Peyer's patch (tissue), 4 donors: ENCODE results near the gene ASIC5. TPM values are rescaled to one million over a fixed set of nuclear protein-coding genes. Genes with fewer than 3 reads are reported as not detected.

ENCODE experiments used
- DNase-seq, 3 donors: peaks; one replicate each; pipeline ENCODE4 v3.0.0-alpha.2; 2017 to 2019
- H3K27ac ChIP-seq, 4 donors: fragments of 200-600 bp; sonication (generic); one replicate each; pipeline ENCODE4 v1.5.1; 2016 to 2019
- H3K27me3 ChIP-seq, 2 donors: fragments of 200-600 bp; sonication (generic); one replicate each; pipeline ENCODE4 v1.5.1; 2019
- H3K36me3 ChIP-seq, 3 donors: fragments of 200-600 bp; sonication (generic); one replicate each; pipeline ENCODE4 v1.5.1; 2016 to 2019
- H3K4me1 ChIP-seq, 4 donors: fragments of 200-600 bp; sonication (generic); one replicate each; pipeline ENCODE4 v1.5.1; 2016 to 2019
- H3K4me3 ChIP-seq, 4 donors: fragments of 200-600 bp; sonication (generic); 1 replicate in 3 of 4; 2 replicates in 1 of 4; pipeline ENCODE4 v1.5.1; 2016 to 2019; ENCODE audit warnings: mild to moderate bottlenecking in 1 of 4
- H3K9me3 ChIP-seq, 4 donors: fragments of 200-600 bp; sonication (generic); one replicate each; pipeline ENCODE4 v1.5.1; 2016 to 2019; ENCODE audit warnings: mild to moderate bottlenecking in 1 of 4
- POLR2A ChIP-seq, 2 donors: fragments of 450-650 bp; IDR thresholded peaks; one replicate each; pipeline ENCODE4 v1.5.1; 2017; ENCODE audit warnings: antibody characterized with exemption in 2 of 2, mild to moderate bottlenecking in 2 of 2, moderate library complexity in 2 of 2
- total RNA-seq, 4 donors: library from RNA; depleted of rRNA; stranded (reverse); fragments of >200 nt; gene quantifications; one replicate each; pipeline ENCODE4 v1.1.0, GENCODE V29; 2016
- TF ChIP-seq, protein P1 (sequence below), 6 experiments: fragments of 450-650 bp in 4 of 6; fragments of 200-600 bp in 2 of 6; sonication (generic) in 1 of 6; IDR thresholded peaks; one replicate each; pipeline ENCODE4 v1.5.1; 2017 to 2019; ENCODE audit warnings: antibody characterized with exemption in 6 of 6, mild to moderate bottlenecking in 3 of 6, moderate library complexity in 1 of 6

The ASIC5 gene
- total RNA-seq, 4 donors from 2014 or later, result not detected

DNA sequence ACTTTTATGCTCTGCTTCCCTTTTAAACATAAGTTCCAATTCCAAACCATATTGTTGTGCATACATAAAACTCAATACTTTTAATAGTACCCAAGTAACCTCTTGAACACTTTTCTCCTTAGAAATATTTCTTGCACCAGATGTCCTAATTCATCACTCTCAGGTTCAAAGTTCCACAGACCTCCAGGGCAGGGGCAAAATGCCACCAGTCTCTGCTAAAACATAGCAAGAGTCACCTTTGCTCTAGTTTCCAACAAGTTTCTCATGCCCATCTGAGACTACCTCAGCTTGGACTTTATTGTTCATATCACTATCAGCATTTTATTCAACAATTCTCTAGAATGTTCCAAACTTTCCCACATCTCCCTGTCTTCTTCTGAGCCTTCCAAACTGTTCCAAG is 13.7 kb upstream of the ASIC5 start:
- H3K4me3 ChIP-seq, result no peak overlapping the region
- no peaks in the 10 kb centered on the region for H3K36me3 ChIP-seq
- no peaks in the 10 kb centered on the region for H3K27me3 ChIP-seq
- DNase-seq, result no peak
- H3K4me1 ChIP-seq, result no peaks in the 10 kb centered on the region
- H3K9me3 ChIP-seq, result no peaks in the 10 kb centered on the region
- H3K27ac ChIP-seq, result no peak overlapping the region
- TF ChIP-seq, protein P1, sequence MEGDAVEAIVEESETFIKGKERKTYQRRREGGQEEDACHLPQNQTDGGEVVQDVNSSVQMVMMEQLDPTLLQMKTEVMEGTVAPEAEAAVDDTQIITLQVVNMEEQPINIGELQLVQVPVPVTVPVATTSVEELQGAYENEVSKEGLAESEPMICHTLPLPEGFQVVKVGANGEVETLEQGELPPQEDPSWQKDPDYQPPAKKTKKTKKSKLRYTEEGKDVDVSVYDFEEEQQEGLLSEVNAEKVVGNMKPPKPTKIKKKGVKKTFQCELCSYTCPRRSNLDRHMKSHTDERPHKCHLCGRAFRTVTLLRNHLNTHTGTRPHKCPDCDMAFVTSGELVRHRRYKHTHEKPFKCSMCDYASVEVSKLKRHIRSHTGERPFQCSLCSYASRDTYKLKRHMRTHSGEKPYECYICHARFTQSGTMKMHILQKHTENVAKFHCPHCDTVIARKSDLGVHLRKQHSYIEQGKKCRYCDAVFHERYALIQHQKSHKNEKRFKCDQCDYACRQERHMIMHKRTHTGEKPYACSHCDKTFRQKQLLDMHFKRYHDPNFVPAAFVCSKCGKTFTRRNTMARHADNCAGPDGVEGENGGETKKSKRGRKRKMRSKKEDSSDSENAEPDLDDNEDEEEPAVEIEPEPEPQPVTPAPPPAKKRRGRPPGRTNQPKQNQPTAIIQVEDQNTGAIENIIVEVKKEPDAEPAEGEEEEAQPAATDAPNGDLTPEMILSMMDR (IDR thresholded peaks at IDR 0.05), result no peak
- TF ChIP-seq POLR2A (IDR thresholded peaks at IDR 0.05), result no peak

DNA sequence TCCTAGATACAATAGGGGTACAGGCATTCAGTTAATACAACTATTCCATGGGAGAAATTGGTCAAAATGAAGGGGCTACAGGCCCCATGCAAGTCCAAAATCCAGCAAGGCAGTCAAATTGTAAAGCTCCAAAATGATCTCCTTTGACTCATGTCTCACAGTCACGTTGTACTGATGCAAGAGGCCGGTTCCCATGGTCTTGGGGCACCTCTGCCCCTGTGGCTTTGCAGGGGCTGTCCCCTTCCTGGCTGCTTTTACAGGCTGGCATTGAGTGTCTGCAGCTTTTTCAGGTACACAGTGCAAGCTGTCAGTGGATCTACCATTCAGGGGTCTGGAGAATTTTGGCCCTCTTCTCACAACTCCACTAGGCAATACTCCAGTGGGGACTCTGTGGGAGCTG is 12.5 kb upstream of the ASIC5 start:
- H3K4me1 ChIP-seq, result no peaks in the 10 kb centered on the region
- no peak for DNase-seq
- H3K27me3 ChIP-seq, result no peaks in the 10 kb centered on the region
- TF ChIP-seq, protein P1 (IDR thresholded peaks at IDR 0.05), result no peak
- no peak for TF ChIP-seq POLR2A (IDR thresholded peaks at IDR 0.05)
- H3K36me3 ChIP-seq, result no peaks in the 10 kb centered on the region
- no peaks in the 10 kb centered on the region for H3K9me3 ChIP-seq
- no peak overlapping the region for H3K27ac ChIP-seq
- H3K4me3 ChIP-seq, result no peak overlapping the region

DNA sequence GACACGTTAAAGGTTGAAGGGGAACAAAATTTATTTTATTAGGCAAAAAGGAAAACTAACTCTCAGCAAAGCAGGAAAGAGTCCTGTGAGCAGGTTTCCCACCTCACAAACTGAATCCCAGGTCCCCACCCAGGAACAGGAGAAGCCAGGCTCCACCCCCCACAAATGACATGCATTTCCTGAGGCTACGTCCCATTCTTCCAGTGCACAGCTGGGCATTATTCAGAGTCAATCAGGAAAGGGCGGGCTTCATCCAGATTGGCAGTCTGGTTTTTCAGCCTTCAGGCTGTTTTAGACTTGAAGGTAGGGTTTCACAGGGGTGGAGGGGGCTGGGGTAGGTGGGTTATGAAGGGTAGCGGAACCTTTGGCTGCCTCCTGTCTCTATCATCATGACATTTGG is 11.9 kb upstream of the ASIC5 start:
- no peaks in the 10 kb centered on the region for H3K4me1 ChIP-seq
- TF ChIP-seq, protein P1 (IDR thresholded peaks at IDR 0.05), result no peak
- no peak for TF ChIP-seq POLR2A (IDR thresholded peaks at IDR 0.05)

DNA sequence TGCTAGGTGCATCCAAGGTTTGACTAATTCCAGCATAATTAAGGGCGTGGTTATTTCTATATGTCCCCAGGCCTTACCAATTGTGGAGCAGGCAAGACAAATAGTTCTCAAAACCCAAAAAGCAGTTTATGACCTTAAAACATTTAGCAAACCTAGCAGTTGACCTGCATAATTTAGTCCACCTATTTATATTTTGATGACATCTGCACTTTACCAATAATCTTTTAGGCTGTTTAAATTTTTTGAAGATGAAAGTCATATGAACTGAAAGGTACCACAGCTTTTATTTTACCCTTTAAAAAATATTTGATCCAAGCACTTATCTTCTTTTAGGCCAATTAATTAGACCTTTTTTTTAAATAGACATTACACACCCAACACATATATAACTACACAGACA is 9.8 kb upstream of the ASIC5 start:
- Histone ChIP-seq H3K4me1 (no peaks in the 10 kb centered on the region), H3K4me3 (no peak overlapping the region), H3K27ac (no peak overlapping the region), H3K9me3 (no peaks in the 10 kb centered on the region), H3K36me3 (no peaks in the 10 kb centered on the region), H3K27me3 (no peaks in the 10 kb centered on the region)
- no peak for DNase-seq
- TF ChIP-seq POLR2A (IDR thresholded peaks at IDR 0.05), result no peak
- TF ChIP-seq, protein P1 (IDR thresholded peaks at IDR 0.05), result no peak

More for the DNA sequence above, 11.9 kb upstream of the ASIC5 start:
- no peak overlapping the region for H3K4me3 ChIP-seq
- no peak overlapping the region for H3K27ac ChIP-seq
- H3K36me3 ChIP-seq, result no peaks in the 10 kb centered on the region
- no peaks in the 10 kb centered on the region for H3K27me3 ChIP-seq
- H3K9me3 ChIP-seq, result no peaks in the 10 kb centered on the region
- no peak for DNase-seq

DNA sequence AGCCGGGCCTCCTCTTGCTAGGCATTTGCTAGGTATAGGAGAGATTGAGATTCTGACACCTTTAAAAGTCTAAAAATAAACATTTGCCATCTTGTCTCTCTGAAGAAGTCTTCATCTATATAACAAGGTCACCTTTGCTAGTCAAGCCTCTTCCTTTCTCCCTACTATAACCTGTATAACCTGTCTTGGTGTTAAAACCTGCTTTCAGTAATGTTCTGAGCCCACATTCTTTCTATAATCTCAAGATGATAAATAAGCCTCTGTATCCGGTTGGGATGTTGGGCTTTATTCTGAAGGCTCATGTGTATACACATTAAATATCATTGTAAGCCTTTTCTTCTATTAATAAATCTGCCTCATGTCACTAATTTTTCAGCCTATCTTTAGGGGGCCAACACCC is 10.2 kb downstream of the ASIC5 start:
- no peak for TF ChIP-seq POLR2A (IDR thresholded peaks at IDR 0.05)
- TF ChIP-seq, protein P1 (IDR thresholded peaks at IDR 0.05), result no peak
- Histone ChIP-seq H3K27me3 (no peaks in the 10 kb centered on the region), H3K36me3 (no peaks in the 10 kb centered on the region), H3K9me3 (no peaks in the 10 kb centered on the region), H3K4me3 (no peak overlapping the region), H3K27ac (no peak overlapping the region), H3K4me1 (no peaks in the 10 kb centered on the region)
- no peak for DNase-seq

DNA sequence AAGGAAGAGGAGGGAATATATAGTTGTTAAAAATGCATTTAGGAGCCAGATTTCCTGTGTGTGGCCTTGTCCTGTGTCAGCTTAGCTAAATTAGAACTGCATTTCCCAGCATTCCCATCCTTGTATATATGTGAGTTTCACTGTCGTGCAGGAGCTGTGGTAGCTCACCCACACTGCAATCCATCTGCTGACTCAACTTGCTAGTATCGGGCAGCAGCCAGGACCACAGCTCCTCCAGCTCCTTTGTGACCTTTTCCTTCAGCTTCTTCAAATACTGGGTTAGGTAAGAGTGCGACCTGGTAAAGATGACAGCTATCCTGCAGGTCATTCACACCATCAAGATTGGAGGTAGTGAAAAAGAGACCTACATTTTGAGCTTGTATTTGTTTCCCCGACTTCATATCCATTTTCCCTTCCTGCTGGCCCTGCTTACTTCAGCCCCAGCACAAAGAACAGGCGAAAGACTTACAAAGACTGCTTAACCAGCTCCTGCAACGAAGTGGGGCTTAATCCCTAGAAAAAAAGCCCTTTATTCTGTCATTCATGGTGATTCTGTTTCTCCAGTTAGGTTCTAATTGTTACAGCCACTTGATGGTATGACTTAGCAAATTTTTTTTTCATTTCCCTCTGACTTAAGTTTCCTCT is 11.4 kb downstream of the ASIC5 start:
- H3K4me1 ChIP-seq, result no peaks in the 10 kb centered on the region
- H3K4me3 ChIP-seq, result no peak overlapping the region
- TF ChIP-seq POLR2A (IDR thresholded peaks at IDR 0.05), result no peak
- TF ChIP-seq, protein P1 (IDR thresholded peaks at IDR 0.05), result no peak
- no peaks in the 10 kb centered on the region for H3K27me3 ChIP-seq
- H3K9me3 ChIP-seq, result no peaks in the 10 kb centered on the region
- no peaks in the 10 kb centered on the region for H3K36me3 ChIP-seq
- no peak for DNase-seq
- no peak overlapping the region for H3K27ac ChIP-seq
